Daoy (cell line): ENCODE data around the gene CALM3. TPM values are rescaled to one million over a fixed set of nuclear protein-coding genes. Genes with fewer than 3 reads are reported as not detected.
A peak's percentile ranks its signal among the peaks of the same experiment; 100 is the strongest.
"Not testable (repeated sequence)": the region's sequence is repeated elsewhere in the genome, so short reads cannot be mapped to it uniquely, and the experiment has no call there.

Experiments
- DNase-seq: peaks from one replicate; pipeline ENCODE4 v3.0.0-alpha.2; 2015; ENCODE audit warnings: low read depth
- total RNA-seq: library from RNA; depleted of rRNA; stranded (reverse); fragments of >200 nt; shearing (Covaris generic); gene quantifications from 2 replicates; pipeline ENCODE4 v1.2.3, GENCODE V29; 2014; rRNA removed

CALM3 gene
- total RNA-seq, result 137 and 163 TPM in 2 replicates

DNA sequence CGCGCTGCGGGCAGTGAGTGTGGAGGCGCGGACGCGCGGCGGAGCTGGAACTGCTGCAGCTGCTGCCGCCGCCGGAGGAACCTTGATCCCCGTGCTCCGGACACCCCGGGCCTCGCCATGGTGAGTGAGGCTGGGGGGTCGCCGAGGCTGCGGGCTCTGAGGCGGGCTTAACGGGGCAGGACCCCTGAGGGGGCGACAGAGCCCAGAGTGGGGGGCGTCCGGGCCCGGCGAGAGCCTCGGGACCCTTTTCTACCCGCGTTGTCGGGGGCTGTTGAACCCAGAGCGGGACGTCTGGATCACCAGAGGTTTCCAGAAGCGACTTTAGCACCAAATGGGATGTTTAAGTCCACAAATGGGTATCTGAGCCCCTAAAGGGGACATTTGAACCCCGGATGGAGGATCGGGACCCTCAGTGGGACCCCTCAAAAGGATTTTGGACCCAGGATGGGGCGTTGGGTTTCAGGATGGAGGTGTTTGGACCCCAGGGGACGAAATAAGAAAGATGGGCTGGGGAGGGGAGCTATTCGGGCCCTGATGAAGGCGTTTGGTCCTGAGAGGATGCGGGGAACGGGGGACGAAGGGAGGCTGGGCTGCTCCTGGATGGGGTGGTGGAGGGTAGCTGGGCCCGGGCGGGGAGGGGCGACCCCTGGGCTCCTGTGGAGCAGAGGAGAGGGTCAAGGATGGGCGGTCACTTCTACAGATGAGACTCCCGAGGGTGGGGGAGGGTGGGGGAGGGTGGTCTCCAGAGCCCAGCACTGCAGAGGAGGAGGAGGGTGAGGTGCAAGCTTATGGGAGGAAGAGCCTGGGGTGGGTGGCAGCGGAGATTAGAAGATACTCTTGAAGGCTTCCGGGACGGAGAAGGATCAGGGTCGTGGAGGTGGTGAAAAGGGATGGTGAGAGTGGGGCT lies at the start of gene CALM3:
TSS of gene CALM3 (plus strand) at position 13 of the 907 bp plus-strand sequence. CDS start at position 118, 105 bp downstream.
- no peak for DNase-seq

DNA sequence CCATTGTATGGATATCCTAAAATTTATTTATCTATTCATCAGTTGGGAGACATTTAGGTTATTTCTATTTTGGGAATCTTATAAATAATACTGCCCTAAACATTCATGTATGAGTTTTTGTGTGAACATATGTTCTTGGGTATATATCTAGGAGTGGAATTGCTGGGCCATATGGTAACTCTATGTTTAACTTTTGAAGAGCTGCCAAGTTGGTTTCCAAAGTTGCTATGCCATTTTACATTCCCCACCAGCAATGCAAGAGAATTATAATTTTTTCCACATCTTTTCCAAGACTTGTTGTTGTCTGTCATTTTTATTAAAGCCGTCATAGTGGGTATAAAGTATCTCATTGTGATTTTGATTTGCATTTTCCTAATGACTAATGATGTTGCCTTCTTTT lies 48.2 kb upstream of the CALM3 start:
- DNase-seq, result no peak

GRCh38 chr19:46554161-46554560 lies 47.0 kb upstream of the CALM3 start:
- no peak for DNase-seq

DNA sequence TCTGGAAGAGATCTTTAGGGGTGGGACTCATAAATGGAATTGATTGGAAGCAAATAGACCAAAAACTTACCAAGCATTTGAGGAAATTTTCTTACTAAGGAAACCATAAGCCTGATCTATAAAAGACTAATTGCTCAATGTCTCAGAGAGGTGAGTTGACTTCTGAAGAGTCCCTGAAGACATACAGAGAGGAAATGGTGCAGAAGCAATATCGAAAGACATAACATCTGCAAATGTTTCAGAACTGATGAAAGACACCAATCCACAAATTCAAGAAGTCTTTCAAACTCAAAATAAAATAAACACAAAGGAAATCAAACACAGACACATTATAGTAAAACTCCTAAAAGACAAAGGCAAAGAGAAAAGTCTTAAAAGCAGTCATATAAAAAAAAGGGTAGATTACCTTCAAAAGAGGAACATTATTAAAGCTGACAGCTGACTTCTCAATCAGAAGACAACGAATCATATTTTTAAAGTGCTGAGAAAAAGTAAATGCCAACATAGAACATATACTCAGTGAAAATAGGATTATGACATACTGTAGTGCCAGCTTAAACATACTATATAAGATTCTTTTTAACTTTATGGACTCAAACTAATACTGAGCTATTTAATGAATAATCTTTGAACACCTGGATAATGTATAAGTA lies 45.4 kb upstream of the CALM3 start:
- DNase-seq, result no peak

GRCh38 chr19:46556471-46556870 lies 44.7 kb upstream of the CALM3 start:
- not testable (repeated sequence) for DNase-seq

DNA sequence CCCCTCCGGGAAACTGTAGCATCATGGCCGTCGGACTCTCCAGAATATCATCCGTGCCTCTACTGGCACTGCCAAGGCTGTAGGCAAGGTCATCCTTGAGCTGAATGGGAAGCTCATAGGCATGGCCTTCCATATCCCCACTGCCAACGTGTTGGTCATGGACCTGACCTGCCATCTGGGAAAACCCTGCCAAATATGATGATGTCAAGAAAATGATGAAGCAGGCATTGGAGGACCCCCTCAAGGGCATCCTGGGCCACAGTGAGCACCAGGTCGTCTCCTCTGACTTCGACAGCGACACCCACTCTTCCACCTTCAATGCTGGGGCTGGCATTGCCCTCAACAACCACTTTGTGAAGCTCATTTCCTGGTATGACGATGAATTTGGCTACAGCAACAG lies 41.9 kb upstream of the CALM3 start:
- no peak for DNase-seq

DNA sequence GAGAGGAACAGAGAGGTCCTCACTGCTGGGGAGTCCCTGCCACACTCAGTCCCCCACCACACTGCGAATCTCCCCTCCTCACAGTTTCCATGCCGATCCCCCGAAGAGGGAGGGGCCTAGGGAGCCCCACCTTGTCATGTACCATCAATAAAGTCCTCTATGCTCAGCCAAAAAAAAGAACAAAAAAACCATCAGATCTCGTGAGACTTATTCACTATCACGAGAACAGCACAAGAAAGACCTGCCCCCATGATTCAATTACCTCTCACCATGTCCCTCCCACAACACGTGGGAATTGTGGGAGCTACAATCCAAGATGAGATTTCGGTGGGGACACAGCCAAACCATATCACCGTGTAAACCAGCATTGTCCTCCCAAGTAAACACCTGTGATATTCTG lies 41.5 kb upstream of the CALM3 start:
- not testable (repeated sequence) for DNase-seq

- DNase-seq, result no peak
Observed at GRCh38 chr19:46564701-46565100, 36.4 kb upstream of the CALM3 start.

GRCh38 chr19:46571495-46571894 lies 29.6 kb upstream of the CALM3 start:
- peak; percentile 35 for DNase-seq

GRCh38 chr19:46573679-46574498 lies 27.2 kb upstream of the CALM3 start:
- no peak for DNase-seq

DNA sequence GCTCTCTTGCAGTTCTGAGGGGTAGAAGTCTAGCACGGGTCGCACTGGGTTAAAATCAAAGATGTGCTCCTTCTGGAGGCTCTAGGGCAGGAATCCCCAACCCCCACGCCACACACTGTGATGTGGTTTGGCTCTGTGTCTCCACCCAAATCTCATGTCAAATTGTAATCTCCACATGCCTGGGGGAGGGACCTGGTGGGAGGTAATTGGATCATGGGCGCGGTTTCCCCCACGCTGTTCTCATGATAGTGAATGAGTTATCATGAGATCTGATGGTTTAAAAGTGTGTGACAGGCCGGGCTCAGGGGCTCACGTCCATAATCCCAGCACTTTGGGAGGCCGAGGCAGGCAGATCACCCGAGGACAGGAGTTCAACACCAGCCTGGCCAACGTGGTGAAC lies 26.6 kb upstream of the CALM3 start:
- DNase-seq, result peak; percentile 51

DNA sequence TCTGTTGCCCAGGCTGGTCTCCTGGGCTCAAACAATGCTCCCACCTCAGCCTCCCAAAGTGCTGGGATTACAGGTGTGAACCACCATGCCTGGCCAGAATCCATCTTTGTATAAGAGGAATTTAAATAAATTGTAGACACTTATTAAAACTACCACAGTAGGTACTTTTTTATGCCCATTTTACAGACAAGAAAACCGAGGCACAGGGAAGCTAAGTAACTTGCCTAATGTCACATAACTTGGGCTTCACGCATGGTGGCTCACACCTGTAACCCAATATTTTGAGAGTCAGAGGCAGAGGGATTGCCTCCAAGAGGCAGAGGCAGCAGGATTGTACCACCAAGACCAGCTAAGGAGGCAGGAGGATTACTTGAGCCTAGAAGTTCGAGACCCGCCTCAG lies 22.7 kb upstream of the CALM3 start:
- no peak for DNase-seq

DNA sequence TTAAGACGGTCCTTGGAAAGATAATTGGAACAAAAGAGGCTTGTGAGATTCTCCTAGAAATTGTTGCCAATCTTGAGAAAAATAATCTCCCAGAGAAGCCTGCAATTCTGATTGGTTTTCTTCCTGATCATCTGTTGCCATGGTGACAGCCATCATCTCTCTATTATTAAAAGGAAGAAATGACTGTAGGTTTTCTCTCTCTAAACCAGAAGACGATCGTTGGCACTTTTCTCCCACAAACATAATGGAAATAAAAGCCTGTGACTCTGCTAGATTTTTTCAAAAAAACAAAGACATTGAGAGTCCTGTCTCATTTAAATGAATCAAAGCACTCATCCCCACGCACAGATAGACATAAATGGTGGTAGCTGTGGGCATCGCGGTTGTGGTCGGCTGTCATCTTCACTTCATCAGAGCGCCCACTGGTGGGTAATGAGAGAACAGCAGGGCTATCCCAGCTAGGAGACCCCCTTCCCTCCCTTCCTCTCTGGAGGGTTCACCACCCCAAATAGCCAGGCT lies 21.7 kb upstream of the CALM3 start:
- no peak for DNase-seq

GRCh38 chr19:46580247-46580646 lies 20.9 kb upstream of the CALM3 start:
- no peak for DNase-seq

DNA sequence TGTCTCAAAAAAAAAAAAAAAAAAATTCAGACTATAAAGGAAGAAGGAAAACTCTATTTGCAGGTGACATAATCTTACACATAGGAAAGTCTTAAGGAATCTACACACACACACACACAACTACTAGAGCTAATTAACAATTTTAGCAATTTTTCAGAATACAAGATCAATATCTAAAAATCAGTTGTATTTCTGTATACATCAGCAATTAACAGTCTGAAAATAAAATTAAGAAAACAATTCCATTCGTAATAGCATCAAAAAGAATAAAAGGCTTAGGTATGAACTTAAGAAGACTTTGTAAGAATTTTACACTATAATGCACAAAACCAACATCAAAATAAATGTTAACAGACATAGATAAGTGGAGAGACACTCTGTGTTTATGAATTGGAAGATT lies 15.6 kb upstream of the CALM3 start:
- no peak for DNase-seq

DNA sequence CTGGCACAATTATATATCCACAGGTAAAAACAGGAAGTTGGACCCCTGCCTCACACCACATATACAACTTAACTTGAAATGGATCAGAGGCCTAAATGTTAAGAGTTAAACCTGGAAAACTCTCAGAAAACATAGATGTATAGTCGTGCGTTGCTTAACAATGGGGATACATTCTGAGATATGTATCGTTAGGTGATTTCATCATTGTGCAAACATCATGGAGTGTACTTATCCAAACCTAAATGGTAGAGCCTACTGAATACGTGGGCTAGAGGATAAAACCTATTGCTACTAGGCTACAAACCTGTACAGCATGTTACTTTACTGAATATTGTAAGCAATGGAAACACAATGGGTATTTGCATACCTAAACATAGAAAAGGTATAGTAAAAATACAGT lies 14.8 kb upstream of the CALM3 start:
- no peak for DNase-seq

- no peak for DNase-seq
Observed at GRCh38 chr19:46587861-46588260, 13.3 kb upstream of the CALM3 start.

DNA sequence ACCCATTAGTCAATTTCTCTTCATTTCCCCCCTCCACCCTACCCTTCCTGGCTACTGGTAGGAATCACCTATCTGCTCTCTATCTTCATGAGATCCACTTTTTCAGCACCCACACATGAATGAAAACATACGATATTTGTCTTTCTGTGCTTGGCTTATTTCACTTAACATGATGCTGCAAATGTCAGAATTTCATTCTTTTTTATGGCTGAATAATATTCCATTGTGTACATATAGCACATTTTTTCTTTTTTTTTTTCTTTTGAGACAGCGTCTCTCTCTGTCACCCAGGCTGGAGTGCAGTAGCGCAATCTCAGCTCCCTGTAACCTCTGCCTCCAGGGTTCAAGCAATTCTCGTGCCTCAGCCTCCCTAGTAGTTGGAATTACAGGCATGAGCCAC lies 9.9 kb upstream of the CALM3 start:
- no peak for DNase-seq

GRCh38 chr19:46591870-46592269 lies 9.3 kb upstream of the CALM3 start:
- no peak for DNase-seq

DNA sequence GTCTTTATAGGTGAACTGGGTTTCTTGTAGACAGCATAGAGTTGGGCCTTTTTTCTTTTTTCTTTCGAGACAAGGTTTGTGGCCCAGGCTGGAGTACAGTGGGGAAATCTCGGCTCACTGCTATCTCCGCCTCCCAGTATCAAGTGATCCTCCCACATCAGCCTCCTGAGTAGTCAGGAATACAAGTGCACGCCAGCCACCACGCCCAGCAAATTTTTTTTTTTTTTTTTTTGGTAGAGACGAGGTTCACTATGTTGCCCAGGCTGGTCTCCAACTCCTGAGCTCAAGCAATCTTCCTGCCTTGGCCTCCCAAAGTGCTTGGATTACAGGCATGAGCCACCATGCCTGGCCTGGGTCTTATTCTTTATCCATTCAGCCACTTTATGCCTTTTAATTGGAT lies 5.1 kb upstream of the CALM3 start:
- DNase-seq, result no peak

DNA sequence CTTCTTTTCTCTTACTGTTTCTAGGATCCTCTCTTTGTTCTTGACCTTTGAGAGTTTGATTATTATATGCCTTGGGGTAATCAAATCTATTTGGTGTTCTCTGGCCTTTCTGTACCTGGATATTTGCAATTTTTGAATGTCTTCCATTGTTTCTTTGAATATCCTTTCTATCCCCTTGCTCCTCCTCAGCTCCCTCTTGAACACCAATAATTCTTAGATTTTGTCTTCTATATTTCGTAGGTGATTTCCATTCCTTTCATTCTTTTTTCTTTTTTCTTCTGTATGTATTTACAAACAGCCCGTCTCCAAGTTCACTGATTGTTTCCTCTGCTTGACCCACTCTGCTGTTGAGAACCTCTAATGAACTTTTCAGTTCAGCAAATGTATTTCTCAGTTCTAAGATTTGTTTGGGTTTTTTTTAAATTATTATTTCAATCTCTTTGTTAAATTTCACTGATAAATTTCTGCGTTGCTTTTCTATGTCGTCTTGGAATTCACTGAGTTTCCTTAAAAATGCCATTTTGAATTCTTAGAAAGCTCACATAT lies 2.7 kb upstream of the CALM3 start:
- no peak for DNase-seq
